Measurements from ENCODE around the gene MRPL18.

Gene MRPL18

GRCh38 chr6:159844737-159845645, 54.7 kb downstream of the MRPL18 start:
- DNase-seq: no peak

All from eye (tissue), 1 donor.